GM12892 (cell line): ENCODE results near the gene GFRA1.

Experiments used
- POLR2A ChIP-seq: IDR thresholded peaks from 2 replicates; pipeline ENCODE4 v1.6.1; 2011; ENCODE audit warnings: low read depth, low read length, control low read depth
- POLR2AphosphoS5 ChIP-seq: IDR thresholded peaks from 2 replicates; pipeline ENCODE4 v1.6.1; 2011; ENCODE audit warnings: low read depth, low read length, control low read depth

DNA sequence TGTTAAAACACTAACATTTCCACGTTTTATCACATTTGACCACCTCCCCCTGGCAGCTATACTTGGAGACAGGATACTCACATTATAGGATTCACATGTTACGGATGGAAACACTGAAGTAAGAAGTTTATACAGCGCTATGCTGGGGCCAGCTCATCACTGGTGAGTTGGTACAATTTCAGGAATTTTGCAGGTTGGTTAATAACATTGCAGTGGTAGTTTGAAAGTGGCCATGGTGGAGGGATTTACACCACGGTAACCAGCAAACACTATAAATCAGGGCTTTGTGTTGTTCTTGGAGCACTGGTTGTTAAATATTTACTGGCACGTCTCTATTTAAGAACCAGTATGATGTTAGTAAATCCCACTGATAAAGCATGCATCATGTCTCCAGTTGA is 174.0 kb downstream of the GFRA1 start:
- TF ChIP-seq POLR2A (no peak), POLR2AphosphoS5 (no peak)
